ENCODE results near the gene PSMC3IP. TPM values are rescaled to one million over a fixed set of nuclear protein-coding genes. Genes with fewer than 3 reads are reported as not detected.
"Not testable (repeated sequence)": the region's sequence is repeated elsewhere in the genome, so short reads cannot be mapped to it uniquely, and the experiment has no call there.

PSMC3IP gene
- total RNA-seq, 4 donors from 2014 or later = 1.4 to 5.8 (median 4.5) TPM

DNA sequence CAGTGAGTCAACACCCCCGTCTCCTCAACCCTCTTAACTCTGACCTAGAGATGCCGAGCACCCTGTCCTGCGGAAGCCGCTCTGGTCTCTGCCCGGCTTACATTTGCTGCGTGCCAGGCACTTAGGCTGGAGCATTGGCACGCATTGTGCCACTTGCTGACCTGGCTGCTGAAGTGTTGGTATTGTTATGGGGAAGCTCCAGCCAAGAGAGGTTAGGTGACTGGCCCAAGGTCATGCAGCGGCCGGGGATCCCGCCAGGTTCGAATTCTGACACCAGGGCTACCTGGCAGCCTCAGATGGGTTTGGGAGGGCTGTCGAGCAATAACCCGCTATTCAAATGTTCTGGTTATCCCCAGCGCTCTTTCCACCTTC is 29.8 kb downstream of the PSMC3IP start:
- intact Hi-C loops (cut with DNase I) = no loop called here

DNA sequence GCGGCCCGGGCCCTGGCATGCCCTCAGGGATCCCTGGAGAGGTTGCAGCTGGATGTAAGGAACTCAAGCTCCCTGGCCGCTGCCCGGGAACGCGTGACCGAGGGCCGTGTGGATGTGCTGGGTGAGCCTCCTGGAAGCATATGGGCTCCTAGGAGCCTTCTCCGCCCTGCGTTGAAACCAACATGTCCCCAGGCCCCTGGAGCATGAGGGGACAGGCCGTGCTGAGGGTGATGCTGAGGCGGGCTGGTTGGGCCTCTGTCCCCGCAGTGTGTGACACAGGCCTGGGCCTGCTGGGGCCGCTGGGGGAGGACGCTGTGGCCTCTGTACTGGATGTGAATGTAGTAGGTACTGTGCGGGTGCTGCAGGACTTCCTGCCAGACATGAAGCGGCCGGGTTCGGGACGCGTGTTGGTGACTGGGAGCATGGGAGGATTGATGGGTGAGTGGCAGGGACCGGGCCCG is 30.5 kb downstream of the PSMC3IP start:
- Histone ChIP-seq H3K27me3 (no peaks in the 10 kb centered on the region), H3K36me3 (peaks cover 9 to 20% of the 10 kb centered on the region in 2 donors), H3K4me1 (peaks cover 10 to 11% of the 10 kb centered on the region in 2 donors), H3K27ac (no peak overlapping the region), H3K4me3 (replicated peaks in 1 of 3) (no peak overlapping the region), H3K9me3 (no peaks in the 10 kb centered on the region)
- intact Hi-C loops (cut with DNase I) = no loop called here
- no peak for DNase-seq
- WGBS, 2 donors = 74% methylated on average over 15 to 23 of the region's 23 CpGs
- TF ChIP-seq, protein P1, sequence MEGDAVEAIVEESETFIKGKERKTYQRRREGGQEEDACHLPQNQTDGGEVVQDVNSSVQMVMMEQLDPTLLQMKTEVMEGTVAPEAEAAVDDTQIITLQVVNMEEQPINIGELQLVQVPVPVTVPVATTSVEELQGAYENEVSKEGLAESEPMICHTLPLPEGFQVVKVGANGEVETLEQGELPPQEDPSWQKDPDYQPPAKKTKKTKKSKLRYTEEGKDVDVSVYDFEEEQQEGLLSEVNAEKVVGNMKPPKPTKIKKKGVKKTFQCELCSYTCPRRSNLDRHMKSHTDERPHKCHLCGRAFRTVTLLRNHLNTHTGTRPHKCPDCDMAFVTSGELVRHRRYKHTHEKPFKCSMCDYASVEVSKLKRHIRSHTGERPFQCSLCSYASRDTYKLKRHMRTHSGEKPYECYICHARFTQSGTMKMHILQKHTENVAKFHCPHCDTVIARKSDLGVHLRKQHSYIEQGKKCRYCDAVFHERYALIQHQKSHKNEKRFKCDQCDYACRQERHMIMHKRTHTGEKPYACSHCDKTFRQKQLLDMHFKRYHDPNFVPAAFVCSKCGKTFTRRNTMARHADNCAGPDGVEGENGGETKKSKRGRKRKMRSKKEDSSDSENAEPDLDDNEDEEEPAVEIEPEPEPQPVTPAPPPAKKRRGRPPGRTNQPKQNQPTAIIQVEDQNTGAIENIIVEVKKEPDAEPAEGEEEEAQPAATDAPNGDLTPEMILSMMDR (IDR thresholded peaks at IDR 0.05) = no peak
- TF ChIP-seq POLR2A (IDR thresholded peaks at IDR 0.05) = no peak

More for the DNA sequence above, 29.8 kb downstream of the PSMC3IP start:
- no peak for DNase-seq
- no peaks in the 10 kb centered on the region for H3K27me3 ChIP-seq
- no peaks in the 10 kb centered on the region for H3K9me3 ChIP-seq
- peaks cover 10 to 11% of the 10 kb centered on the region in 2 donors for H3K4me1 ChIP-seq
- no peak overlapping the region for H3K27ac ChIP-seq
- no peak for TF ChIP-seq POLR2A (IDR thresholded peaks at IDR 0.05)
- TF ChIP-seq, protein P1 (IDR thresholded peaks at IDR 0.05) = no peak
- no peak overlapping the region for H3K4me3 ChIP-seq (replicated peaks in 1 of 3)
- 85 to 86% methylated on average over 10 to 13 of the region's 14 CpGs for WGBS, 2 donors
- H3K36me3 ChIP-seq = peaks cover 5 to 17% of the 10 kb centered on the region in 2 donors

DNA sequence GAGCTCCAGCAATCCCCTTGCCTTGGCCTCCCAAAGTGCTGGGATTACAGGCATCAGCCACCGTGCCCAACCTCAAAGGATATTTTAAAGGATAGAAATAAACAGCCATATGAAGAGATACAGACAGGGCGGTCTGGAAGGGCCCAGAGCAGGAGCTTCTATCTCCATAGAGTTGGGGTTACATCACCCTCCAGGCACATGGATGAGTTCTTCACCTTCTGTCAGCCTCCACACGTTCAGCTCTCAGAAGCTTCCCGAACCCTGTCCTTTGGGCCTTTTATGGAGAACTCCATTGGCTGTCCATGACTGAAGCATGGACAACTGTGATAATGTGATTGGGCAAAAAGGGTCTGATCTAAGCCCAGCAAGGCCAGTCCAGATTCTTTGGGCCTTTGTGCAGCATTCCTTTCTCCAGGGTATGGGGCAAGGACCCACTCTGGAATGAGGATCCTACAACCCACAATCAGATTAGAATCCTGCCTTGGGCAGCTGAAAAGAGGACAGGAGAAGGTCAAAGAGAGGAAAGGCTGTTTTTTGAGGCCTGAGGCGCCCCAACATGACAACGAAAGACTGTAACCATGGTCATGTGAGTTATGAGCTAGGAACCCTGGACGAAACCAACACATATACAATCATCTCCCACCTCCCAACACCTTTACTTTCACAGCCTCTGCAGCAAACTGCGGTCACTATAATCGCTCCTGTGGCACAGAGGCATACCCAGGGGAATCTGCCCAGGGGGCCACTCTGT is 31.6 kb downstream of the PSMC3IP start:
- H3K27ac ChIP-seq; H3K4me3 ChIP-seq (replicated peaks in 1 of 3); H3K27me3 ChIP-seq; H3K9me3 ChIP-seq; intact Hi-C loops (cut with DNase I); DNase-seq: not testable (repeated sequence)
- H3K4me1 ChIP-seq = peaks cover 10 to 11% of the 10 kb centered on the region in 2 donors
- peaks cover 12 to 20% of the 10 kb centered on the region in 2 donors for H3K36me3 ChIP-seq
- 86 to 89% methylated on average over 9 of the region's 9 CpGs for WGBS, 2 donors

DNA sequence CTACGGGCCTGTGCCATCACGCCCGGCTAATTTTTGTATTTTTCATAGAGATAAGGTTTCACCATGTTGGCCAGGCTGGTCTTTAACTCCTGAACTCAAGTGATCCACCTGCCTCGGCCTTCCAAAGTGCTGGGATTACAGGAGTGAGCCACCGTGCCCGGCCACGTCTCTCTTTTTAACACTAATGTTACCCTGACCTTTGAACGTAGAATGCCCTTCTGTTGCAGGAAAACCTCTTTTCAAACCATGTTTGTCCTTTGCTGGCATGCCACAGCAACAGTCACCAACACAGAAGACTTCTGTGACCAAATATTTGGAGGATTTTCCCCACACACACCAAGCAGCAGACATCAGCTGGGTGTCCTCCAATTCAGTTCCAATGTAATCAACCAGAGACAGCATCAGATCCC is 32.6 kb downstream of the PSMC3IP start:
- no peak overlapping the region for H3K4me3 ChIP-seq (replicated peaks in 1 of 3)
- no peak for TF ChIP-seq POLR2A (IDR thresholded peaks at IDR 0.05)
- TF ChIP-seq, protein P1 (IDR thresholded peaks at IDR 0.05) = no peak
- intact Hi-C loops (cut with DNase I) = no loop called here
- 81 to 84% methylated on average over 8 of the region's 8 CpGs for WGBS, 2 donors
- no peaks in the 10 kb centered on the region for H3K9me3 ChIP-seq
- H3K27ac ChIP-seq = no peak overlapping the region
- H3K27me3 ChIP-seq = no peaks in the 10 kb centered on the region
- peaks cover 10 to 11% of the 10 kb centered on the region in 2 donors for H3K4me1 ChIP-seq
- peaks cover 12 to 20% of the 10 kb centered on the region in 2 donors for H3K36me3 ChIP-seq
- no peak for DNase-seq

DNA sequence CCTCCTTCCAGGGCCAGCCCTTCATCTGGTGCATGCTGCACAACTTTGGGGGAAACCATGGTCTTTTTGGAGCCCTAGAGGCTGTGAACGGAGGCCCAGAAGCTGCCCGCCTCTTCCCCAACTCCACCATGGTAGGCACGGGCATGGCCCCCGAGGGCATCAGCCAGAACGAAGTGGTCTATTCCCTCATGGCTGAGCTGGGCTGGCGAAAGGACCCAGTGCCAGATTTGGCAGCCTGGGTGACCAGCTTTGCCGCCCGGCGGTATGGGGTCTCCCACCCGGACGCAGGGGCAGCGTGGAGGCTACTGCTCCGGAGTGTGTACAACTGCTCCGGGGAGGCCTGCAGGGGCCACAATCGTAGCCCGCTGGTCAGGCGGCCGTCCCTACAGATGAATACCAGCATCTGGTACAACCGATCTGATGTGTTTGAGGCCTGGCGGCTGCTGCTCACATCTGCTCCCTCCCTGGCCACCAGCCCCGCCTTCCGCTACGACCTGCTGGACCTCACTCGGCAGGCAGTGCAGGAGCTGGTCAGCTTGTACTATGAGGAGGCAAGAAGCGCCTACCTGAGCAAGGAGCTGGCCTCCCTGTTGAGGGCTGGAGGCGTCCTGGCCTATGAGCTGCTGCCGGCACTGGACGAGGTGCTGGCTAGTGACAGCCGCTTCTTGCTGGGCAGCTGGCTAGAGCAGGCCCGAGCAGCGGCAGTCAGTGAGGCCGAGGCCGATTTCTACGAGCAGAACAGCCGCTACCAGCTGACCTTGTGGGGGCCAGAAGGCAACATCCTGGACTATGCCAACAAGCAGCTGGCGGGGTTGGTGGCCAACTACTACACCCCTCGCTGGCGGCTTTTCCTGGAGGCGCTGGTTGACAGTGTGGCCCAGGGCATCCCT is 34.1 kb downstream of the PSMC3IP start:
- 94 to 95% methylated on average over 21 to 34 of the region's 39 CpGs for WGBS, 2 donors
- TF ChIP-seq, protein P1 (IDR thresholded peaks at IDR 0.05) = no peak
- no peak for TF ChIP-seq POLR2A (IDR thresholded peaks at IDR 0.05)
- no peak for DNase-seq
- intact Hi-C loops (cut with DNase I) = no loop called here
- no peak overlapping the region for H3K4me3 ChIP-seq (replicated peaks in 1 of 3)
- H3K27ac ChIP-seq = no peak overlapping the region
- no peaks in the 10 kb centered on the region for H3K27me3 ChIP-seq
- H3K4me1 ChIP-seq = peaks cover 3 to 5% of the 10 kb centered on the region in 2 donors
- no peaks in the 10 kb centered on the region for H3K9me3 ChIP-seq
- H3K36me3 ChIP-seq = peaks cover 19 to 30% of the 10 kb centered on the region in 2 donors
